Lung (tissue), 12 donors: ENCODE results near the gene PFKL. TPM values are rescaled to one million over a fixed set of nuclear protein-coding genes. Genes with fewer than 3 reads are reported as not detected.
A peak's percentile ranks its signal among the peaks of the same experiment; 100 is the strongest.

Source experiments
- ATAC-seq: fragments of 200-7000 bp; cut with Tn5 transposase; one replicate; pipeline ENCODE4 v1.9.1; 2020; ENCODE audit warnings: moderate number of reproducible peaks; ENCODE audit not compliant: insufficient read depth, low FRiP score
- DNase-seq, 3 donors: peaks; one replicate each; pipeline ENCODE4 v3.0.0-alpha.2; 2013 to 2017
- H3K27ac ChIP-seq, 2 donors: one replicate each; pipeline ENCODE4 v1.5.1; 2013; ENCODE audit warnings: mild to moderate bottlenecking in 2 of 2, moderate library complexity in 2 of 2, control low read depth in 1 of 2, inconsistent platforms in 1 of 2, low read depth in 1 of 2, low read length in 1 of 2
- H3K27me3 ChIP-seq, 3 donors: one replicate each; pipeline ENCODE4 v1.5.1; 2013; ENCODE audit warnings: low read length in 2 of 3; ENCODE audit not compliant: control insufficient read depth in 3 of 3, insufficient read depth in 3 of 3
- H3K36me3 ChIP-seq, 4 donors: one replicate each; pipeline ENCODE4 v1.5.1; 2013; ENCODE audit warnings: low read length in 4 of 4, mild to moderate bottlenecking in 1 of 4, moderate library complexity in 1 of 4; ENCODE audit not compliant: control insufficient read depth in 4 of 4, insufficient read depth in 4 of 4
- H3K4me1 ChIP-seq, 5 donors: one replicate each; pipeline ENCODE4 v1.5.1; 2013; ENCODE audit warnings: low read length in 5 of 5, mild to moderate bottlenecking in 2 of 5, moderate library complexity in 1 of 5; ENCODE audit not compliant: control insufficient read depth in 5 of 5, insufficient read depth in 5 of 5
- H3K4me3 ChIP-seq: one replicate; pipeline ENCODE4 v1.5.1; 2013; ENCODE audit warnings: mild to moderate bottlenecking, control low read depth, moderate library complexity
- H3K9ac ChIP-seq, 2 donors: one replicate each; pipeline ENCODE4 v1.5.1; 2013; ENCODE audit warnings: low read length in 2 of 2, control low read depth in 1 of 2; ENCODE audit not compliant: insufficient read depth in 1 of 2
- H3K9me3 ChIP-seq, 4 donors: one replicate each; pipeline ENCODE4 v1.5.1; 2013; ENCODE audit warnings: low read length in 3 of 4, mild to moderate bottlenecking in 1 of 4, moderate library complexity in 1 of 4; ENCODE audit not compliant: control insufficient read depth in 4 of 4, insufficient read depth in 3 of 4
- CTCF ChIP-seq: IDR thresholded peaks from 2 replicates; pipeline ENCODE4 v1.5.1; 2012; ENCODE audit warnings: mild to moderate bottlenecking; ENCODE audit errors: control extremely low read depth, extremely low read depth
- WGBS, 2 donors: extraction: QIAGEN DNeasy Blood & Tissue Kit; methylation state at CpG; one replicate each; pipeline ENCODE4 v1.1.7; 2013; 5-methylcytosine and 5-hydroxymethylcytosine counted together
- polyA plus RNA-seq, 2 donors: library from polyadenylated mRNA; stranded (reverse); fragments of 200-250 nt; gene quantifications; one replicate each; pipeline ENCODE4 v1.2.1, GENCODE V29; 2013
- total RNA-seq, 2 donors: library from RNA; depleted of rRNA in 1 of 2; stranded (reverse); fragments of >200 nt in 1 of 2; gene quantifications; one replicate each; pipeline ENCODE4 v1.2.1, GENCODE V29; 2014 to 2021
- donor health status: control.
- donor health status: control.
- donor health status: Bipolar disorder and iron deficiency.
- donor health status: healthy.
- donor health status: DM: yes; HTN: yes; CAD: no.

The PFKL gene
- total and polyA plus RNA-seq, 4 donors, result 63.4 to 129 (median 103) TPM

DNA sequence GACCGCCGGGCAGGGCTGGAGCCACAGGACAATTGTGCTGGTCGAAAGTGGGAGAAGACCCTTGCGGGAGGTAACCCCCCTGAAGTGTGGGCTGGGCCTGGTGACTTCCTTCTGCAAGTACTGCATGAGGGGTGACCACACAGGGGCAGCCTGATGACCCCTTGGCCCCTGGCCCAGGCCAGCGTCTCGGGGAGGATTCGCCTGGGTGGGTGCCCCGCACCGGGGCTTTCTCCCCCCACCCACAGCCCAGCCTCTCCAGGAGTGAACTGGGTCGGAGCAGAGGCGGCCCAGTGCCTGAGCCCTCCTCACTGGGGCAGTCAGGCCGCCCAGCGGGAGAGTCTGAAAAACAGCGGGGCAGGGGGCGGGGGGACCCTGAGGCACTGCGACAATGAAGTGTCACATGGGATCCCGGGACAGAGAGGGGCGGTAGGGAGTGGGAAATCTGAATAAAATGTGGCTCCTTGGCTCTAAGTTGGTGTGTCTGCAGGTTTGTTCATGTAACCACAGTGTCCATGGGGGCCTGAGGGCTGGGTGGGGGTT lies 36.6 kb upstream of the PFKL start:
- WGBS, 2 donors, result 68 to 80% methylated on average over 18 of the region's 18 CpGs
- Histone ChIP-seq H3K9ac (peak overlapping the region in 1 of 2 donors; percentile 26), H3K27ac (no peak overlapping the region), H3K9me3 (peaks cover 0 to 5% (median 0%) of the 10 kb centered on the region in 4 donors), H3K27me3 (no peaks in the 10 kb centered on the region), H3K4me1 (peaks cover 0 to 5% (median 0%) of the 10 kb centered on the region in 5 donors), H3K4me3 (no peak overlapping the region), H3K36me3 (no peaks in the 10 kb centered on the region)
- TF ChIP-seq CTCF, result no peak
- DNase-seq (peak; percentile 18 to 29 (median 27)), ATAC-seq (no peak)

DNA sequence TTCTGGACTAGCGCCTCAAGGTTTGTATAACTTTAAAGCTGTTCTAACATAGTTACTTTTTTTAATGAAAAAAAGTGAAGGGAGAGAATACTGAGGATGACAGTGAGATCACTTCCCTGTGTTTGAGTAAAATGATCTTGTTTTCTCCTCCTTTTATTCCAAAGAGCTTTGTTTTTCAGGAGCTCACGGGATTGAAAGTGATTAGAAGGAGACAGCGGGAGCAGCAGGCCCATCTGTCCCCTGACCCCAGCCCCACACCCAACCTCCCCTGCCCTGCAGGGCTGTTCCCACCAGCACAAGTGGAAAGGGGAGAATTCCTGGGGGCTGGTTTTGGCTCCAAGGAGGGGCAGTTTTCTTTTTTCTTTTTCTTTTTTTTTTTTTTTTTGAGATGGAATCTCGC lies 36.1 kb upstream of the PFKL start:
- Histone ChIP-seq H3K27me3 (no peaks in the 10 kb centered on the region), H3K27ac (no peak overlapping the region), H3K9ac (peak overlapping the region in 1 of 2 donors; percentile 26), H3K4me3 (no peak overlapping the region), H3K4me1 (peaks cover 0 to 5% (median 0%) of the 10 kb centered on the region in 5 donors), H3K9me3 (peaks cover 0 to 5% (median 0%) of the 10 kb centered on the region in 4 donors), H3K36me3 (no peaks in the 10 kb centered on the region)
- ATAC-seq (no peak), DNase-seq (no peak)
- WGBS, 2 donors, result 91 to 98% methylated on average over 3 to 4 of the region's 4 CpGs
- TF ChIP-seq CTCF, result no peak

DNA sequence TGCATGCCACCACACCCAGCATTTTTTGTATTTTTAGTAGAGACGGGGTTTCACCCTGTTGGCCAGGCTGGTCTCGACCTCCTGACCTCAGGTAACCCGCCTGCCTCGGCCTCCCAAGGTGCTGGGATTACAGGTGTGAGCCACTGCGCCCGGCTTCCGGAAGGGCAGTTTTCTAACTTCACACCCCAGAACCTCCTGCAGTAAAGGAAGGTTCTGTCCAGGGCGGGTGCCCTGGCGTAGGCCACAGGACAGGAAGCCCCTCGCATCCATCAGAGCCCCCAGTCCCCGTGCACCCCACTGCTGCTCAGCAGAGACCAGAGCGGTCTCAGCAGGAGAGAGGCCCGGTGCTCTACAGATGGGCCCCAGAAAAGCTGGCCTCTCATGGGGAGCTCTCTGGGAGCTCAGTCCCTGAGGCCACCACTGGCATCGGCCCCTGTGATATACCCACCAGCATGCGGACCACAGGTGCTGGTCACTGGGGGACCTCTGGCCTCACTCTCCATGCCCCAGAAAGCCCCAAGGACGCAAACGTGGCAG lies 34.1 kb upstream of the PFKL start:
- ATAC-seq (no peak), DNase-seq (no peak)
- Histone ChIP-seq H3K4me3 (no peak overlapping the region), H3K9me3 (no peaks in the 10 kb centered on the region), H3K9ac (no peak overlapping the region), H3K27ac (no peak overlapping the region), H3K36me3 (no peaks in the 10 kb centered on the region), H3K4me1 (peaks cover 0 to 5% (median 0%) of the 10 kb centered on the region in 5 donors), H3K27me3 (no peaks in the 10 kb centered on the region)
- TF ChIP-seq CTCF, result no peak
- WGBS, 2 donors, result 92 to 94% methylated on average over 17 of the region's 17 CpGs
